GM12892 (cell line): ENCODE measurements around the gene ARFGAP1.

Experiments
- POLR2A ChIP-seq: IDR thresholded peaks from 2 replicates; pipeline ENCODE4 v1.6.1; 2011; ENCODE audit warnings: low read depth, low read length, control low read depth
- POLR2AphosphoS5 ChIP-seq: IDR thresholded peaks from 2 replicates; pipeline ENCODE4 v1.6.1; 2011; ENCODE audit warnings: low read depth, low read length, control low read depth
- TAF1 ChIP-seq: IDR thresholded peaks from 2 replicates; pipeline ENCODE4 v1.6.1; 2011; ENCODE audit warnings: low read depth, mild to moderate bottlenecking, control low read depth, low read length, borderline replicate concordance

GRCh38 chr20:63316502-63316921 is 43.9 kb downstream of the ARFGAP1 start:
- TF ChIP-seq POLR2A (no peak), TAF1 (no peak), POLR2AphosphoS5 (no peak)
